Measurements from ENCODE around the gene FSTL3. TPM values are rescaled to one million over a fixed set of nuclear protein-coding genes. Genes with fewer than 3 reads are reported as not detected.

The FSTL3 gene
- total RNA-seq, 2 experiments from 2014 or later: 3.4 to 7.3 TPM

DNA sequence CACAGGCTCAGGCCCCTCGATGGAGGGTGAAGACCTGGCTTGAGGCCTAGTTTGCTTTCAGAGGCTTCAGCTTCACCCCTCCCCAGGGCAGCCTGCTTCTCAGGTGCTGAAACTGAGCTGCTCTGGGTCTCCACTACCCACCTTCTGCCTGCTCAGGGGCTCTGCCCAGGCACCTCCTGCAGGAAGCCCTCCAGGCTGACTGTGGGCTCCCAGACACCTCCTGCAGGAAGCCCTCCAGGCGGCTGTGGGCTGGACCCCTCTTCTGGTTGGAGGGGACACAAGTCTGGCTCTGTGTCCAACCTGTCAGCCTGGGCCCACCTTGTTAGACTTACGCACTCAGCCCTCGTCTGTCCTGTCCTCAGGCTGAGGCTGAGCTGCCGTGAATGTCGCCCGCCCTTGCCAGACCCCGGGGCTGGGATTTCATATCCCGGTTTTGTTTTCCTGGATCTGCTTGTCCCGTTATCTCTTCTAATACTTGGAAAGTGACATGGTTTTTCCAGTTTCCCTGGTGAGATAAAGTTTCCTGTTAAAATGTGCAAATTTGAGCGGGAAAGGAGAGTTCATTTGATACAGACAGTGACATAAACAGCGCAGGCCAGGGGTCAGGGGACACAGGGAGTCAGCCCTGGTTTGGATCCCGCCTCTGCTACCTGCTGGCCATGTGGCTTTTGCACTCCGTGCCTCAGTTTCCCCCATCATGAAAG is 53.9 kb downstream of the FSTL3 start:
- no TSS peak for BruUV-seq (replicated peaks)
- ChIA-PET CTCF (ENCODE audit: unreplicated experiment) (interaction anchor here (0.6 kb wide), 1 partner anchor 540 kb away, joined by 5 read pairs; no protein-coding TSS in a partner anchor), POLR2A (interaction anchor here (0.6 to 0.7 kb wide), 3 partner anchors 52 to 347 kb away, joined by 3 to 6 read pairs (median 5); no protein-coding TSS in a partner anchor)
- no peak for DNase-seq (ENCODE audit: low spot score)
- Histone ChIP-seq H2AFZ (ENCODE audit: low read length) (no peak overlapping the region; the same call in 1 of the 2 replicates), H3K4me1 (ENCODE audit: insufficient read depth, low read length, poor library complexity, severe bottlenecking) (peaks cover 19% of the 10 kb centered on the region), H3K9me2 (ENCODE audit: insufficient read depth, low read length) (no peaks in the 10 kb centered on the region), H4K20me1 (ENCODE audit: insufficient read depth, low read length) (no peaks in the 10 kb centered on the region), H3K27ac (ENCODE audit: low read depth, low read length, poor library complexity, severe bottlenecking) (peak overlapping the region; percentile 12), H3K79me2 (ENCODE audit: insufficient read depth, low read depth, low read length) (no peaks in the 10 kb centered on the region), H3K9me3 (ENCODE audit: low read length) (no peaks in the 10 kb centered on the region), H3K36me3 (ENCODE audit: insufficient read depth, low read length) (no peaks in the 10 kb centered on the region), H3K4me2 (ENCODE audit: low read length) (peak overlapping the region; percentile 1; the same call in 1 of the 2 replicates), H3K4me3 (ENCODE audit: low read depth, low read length, poor library complexity, severe bottlenecking) (no peak overlapping the region)
- TF ChIP-seq EZH2phosphoT487 (IDR thresholded peaks at IDR 0.05; ENCODE audit: borderline replicate concordance, low read depth, low read length): no peak
- TF ChIP-seq, protein P1, sequence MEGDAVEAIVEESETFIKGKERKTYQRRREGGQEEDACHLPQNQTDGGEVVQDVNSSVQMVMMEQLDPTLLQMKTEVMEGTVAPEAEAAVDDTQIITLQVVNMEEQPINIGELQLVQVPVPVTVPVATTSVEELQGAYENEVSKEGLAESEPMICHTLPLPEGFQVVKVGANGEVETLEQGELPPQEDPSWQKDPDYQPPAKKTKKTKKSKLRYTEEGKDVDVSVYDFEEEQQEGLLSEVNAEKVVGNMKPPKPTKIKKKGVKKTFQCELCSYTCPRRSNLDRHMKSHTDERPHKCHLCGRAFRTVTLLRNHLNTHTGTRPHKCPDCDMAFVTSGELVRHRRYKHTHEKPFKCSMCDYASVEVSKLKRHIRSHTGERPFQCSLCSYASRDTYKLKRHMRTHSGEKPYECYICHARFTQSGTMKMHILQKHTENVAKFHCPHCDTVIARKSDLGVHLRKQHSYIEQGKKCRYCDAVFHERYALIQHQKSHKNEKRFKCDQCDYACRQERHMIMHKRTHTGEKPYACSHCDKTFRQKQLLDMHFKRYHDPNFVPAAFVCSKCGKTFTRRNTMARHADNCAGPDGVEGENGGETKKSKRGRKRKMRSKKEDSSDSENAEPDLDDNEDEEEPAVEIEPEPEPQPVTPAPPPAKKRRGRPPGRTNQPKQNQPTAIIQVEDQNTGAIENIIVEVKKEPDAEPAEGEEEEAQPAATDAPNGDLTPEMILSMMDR (conservative IDR thresholded peaks at IDR 0.05; ENCODE audit: low read length): no peak
- intact Hi-C loops (cut with micrococcal nuclease; ENCODE audit: unreplicated experiment): loop anchor here (5.0 kb wide), 2 partner anchors 48 to 143 kb away; partner anchors contain the start of gene HCN2

DNA sequence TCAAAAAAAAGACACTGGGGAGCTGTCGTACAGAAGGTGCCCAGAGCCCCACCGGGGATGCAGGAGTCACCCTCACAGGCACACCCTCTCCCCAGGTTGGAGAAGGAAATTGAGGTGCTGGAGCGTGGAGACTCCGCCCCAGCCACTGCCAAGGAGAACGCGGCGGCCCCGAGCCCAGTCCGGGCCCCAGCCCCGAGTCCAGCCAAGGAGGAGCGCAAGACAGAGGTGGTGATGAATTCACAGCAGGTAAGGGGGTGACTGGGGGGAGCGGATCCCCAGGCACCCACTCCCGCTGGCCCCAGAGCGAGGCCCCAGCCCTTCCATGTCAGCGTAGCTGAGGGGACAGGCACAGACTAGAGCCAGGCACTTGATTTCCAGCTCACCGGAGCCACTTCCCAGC is 54.8 kb downstream of the FSTL3 start:
- POLR2A ChIA-PET: no interaction called here
- Histone ChIP-seq H3K27ac (ENCODE audit: low read depth, low read length, poor library complexity, severe bottlenecking) (no peak overlapping the region), H3K79me2 (ENCODE audit: insufficient read depth, low read depth, low read length) (no peaks in the 10 kb centered on the region), H3K4me1 (ENCODE audit: insufficient read depth, low read length, poor library complexity, severe bottlenecking) (peaks cover 19% of the 10 kb centered on the region), H3K9me3 (ENCODE audit: low read length) (no peaks in the 10 kb centered on the region), H3K4me2 (ENCODE audit: low read length) (no peak overlapping the region), H3K36me3 (ENCODE audit: insufficient read depth, low read length) (no peaks in the 10 kb centered on the region), H2AFZ (ENCODE audit: low read length) (no peak overlapping the region), H3K4me3 (ENCODE audit: low read depth, low read length, poor library complexity, severe bottlenecking) (no peak overlapping the region), H3K9me2 (ENCODE audit: insufficient read depth, low read length) (no peaks in the 10 kb centered on the region), H4K20me1 (ENCODE audit: insufficient read depth, low read length) (no peaks in the 10 kb centered on the region)
- TF ChIP-seq, protein P1 (conservative IDR thresholded peaks at IDR 0.05; ENCODE audit: low read length): no peak
- TF ChIP-seq EZH2phosphoT487 (IDR thresholded peaks at IDR 0.05; ENCODE audit: borderline replicate concordance, low read depth, low read length): no peak
- CTCF ChIA-PET (ENCODE audit: unreplicated experiment): no interaction called here
- DNase-seq (ENCODE audit: low spot score): no peak
- intact Hi-C loops (cut with micrococcal nuclease; ENCODE audit: unreplicated experiment): loop anchor here (5.0 kb wide), 2 partner anchors 49 to 144 kb away; partner anchors contain the start of gene HCN2
- no TSS peak for BruUV-seq (replicated peaks)

Data from OCI-LY7 (cell line).